ENCODE measurements around the gene GPRC5B.

Gene GPRC5B

DNA sequence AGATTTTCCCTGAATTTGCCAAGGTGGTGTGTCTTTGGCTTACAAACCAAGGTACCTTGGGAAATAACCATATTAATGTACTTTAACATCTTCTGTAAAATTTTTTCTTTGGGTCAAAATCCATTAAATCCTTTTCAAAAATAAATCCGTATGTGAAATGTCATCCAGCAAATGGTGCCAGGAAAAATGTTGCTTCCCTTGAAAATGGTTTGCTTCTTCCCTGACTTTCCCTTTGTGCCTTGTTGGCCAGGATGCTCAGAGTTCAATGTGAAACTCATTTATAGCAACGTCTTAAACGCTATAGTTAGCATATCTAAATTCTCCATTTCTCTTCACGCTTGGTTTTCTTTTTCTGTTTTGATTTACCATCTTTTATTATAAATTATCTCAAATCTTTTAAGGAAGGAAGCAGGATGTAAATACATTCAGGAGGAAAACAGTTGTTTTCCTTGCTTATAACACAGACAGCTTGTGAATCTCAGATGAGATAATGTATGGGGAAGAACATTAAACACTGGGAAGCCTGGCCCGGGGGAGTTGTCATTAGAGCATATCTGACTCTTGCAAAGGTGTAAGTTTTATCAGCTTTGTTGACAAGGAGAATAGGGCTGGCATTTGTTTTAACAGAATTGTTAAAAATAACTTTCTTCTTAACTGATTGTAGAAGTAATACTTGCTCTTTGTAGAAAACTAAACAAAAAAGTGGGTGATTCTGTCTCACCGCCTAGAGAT, 42.1 kb downstream of the GPRC5B start:
- DNase-seq: no peak

DNA sequence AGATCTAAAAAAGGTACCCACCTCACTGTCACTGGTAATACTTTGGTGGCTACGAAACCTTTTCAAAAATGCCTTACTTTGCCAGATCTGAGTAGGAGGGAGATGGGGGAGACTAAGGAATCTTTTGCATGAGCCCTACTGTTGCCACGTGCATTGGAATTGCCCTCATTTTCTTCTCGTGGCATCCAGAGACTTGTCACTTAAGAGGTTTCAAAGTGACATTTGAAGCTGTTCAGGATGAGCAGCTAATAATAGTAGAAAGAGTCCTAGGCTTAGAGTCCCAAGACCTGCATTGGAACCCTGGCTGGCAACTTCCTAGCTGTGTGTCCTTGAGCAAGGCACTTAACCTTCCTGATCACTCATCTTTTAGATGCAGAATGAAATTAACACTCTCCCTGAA, 43.5 kb downstream of the GPRC5B start:
- DNase-seq: no peak

DNA sequence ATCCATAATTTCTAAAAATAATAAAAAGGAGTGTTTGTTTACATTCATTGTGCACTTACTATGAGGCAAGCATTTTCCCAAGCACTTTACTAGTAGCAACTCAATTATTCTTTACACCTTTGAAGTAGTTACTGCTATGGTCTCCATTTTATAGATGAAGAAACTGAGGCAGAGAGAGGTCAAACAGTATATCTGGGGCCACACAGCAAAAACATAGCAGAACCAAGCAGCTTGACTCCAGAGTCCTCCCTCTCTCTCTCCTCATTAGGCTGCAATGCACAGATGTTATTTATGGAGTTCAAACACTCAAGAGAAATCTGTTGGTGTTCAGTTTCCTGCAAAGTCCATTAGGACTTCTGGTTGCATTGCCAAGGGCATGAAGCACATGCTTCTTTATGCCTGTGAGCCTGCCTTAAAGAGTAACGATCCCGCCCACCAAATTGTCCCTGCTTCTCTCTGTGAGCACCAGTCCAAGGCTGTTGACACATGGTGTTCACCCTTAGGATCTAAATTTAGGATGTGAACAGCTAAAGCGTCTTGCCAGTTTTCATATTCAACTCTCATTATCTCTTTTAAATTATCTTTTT, 44.0 kb downstream of the GPRC5B start:
- no peak for DNase-seq

DNA sequence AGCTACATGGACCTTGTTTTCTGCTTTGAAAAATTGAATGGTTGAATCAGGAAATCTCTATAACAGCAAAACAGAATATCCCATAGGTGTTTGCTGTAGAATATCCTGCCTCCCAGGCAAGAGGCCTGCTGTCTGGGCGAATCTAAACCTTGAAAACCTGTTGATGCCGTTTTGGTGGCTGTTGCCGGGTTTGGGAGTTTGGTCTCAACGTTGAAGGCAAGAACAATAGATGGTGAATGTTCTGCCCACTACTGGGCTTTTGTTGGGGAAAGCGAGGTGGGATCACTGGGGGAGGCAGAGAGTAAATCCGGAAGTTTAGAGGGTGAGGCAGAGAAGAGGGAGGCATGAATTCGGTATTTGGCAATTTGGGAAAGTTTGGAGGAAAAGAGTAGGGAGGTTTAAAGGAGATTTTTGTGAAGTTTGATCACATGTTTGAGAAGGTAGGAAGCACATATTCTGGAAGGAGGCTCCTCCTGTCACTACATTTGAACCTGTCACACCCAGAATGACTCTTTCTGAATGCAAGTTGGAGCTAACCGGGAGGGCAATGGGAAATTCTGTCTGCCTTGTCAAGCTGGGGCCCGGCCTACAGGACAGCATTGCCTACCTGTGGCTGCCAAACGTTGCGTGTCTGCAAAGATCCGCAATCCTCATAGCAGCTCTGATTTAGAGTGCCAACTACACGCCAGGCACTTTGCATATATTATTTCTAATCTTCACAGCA, 46.5 kb downstream of the GPRC5B start:
- DNase-seq: no peak

DNA sequence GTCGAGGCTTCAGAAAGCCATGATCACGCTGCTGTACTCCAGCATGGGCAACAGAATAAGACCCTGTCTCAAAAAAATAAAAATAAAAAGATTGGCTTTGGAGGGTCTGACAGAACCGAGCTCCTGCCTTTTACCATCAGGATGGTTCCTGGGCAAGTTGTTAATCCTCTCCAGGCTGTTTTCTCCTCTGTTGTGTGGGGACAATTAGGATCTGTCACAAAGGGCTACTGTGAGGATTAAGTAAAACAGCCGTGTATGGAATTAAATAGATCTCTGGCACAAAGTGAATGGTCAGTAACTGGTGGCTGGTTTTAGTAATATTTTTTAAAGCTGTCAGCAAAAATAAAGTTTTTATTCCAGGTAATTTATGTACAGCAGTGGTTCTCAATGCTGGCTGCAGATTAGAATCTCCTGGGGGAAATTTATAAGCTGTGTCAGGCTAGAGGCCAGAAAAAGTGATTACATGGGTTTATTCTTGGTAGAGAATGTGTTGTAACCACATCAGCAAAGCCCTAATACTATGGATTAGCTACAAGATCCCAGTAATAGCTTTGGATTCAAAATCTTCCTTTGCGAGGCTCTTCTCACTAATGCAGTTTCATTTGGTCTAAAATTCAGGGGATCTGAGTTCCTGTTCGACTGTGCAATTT, 47.2 kb downstream of the GPRC5B start:
- no peak for DNase-seq

DNA sequence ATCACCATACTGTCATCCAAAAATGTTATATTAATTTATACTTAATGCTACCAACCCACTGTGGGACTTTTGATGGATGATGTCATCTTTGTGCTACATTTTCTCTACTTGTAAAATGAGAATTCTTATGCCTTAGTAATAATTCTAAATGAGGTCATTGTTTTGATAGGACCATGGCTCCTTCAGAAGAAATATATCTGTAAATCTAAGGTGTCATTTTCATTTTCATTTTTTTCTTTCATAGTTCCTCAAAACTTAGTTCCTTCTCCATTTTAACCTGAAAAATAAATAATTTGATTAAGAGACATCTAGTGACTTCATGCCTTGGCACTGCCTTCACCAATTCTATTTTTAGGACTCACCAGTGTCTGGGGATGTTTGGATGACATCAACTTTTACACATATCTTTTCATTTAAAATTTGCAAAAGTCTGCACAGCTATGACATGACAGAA, 48.7 kb downstream of the GPRC5B start:
- no peak for DNase-seq

DNA sequence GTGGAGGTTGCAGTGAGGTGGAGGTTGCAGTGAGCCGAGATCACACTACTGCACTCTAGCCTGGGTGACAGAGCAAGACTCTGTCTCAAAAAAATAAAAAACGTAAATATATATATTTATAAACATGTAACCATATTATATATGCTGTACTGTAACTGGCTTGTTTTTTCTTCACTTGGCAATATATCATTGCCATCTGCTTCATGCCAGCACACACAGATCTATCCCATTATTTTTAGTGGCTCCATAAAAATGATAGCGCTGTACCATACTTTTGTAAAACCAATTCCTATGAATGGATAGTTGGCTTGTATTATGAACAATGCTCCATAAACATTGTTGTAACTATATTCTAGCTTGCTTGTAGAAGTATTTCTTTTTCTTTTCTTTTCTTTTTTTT, 49.5 kb downstream of the GPRC5B start:
- DNase-seq: no peak

DNA sequence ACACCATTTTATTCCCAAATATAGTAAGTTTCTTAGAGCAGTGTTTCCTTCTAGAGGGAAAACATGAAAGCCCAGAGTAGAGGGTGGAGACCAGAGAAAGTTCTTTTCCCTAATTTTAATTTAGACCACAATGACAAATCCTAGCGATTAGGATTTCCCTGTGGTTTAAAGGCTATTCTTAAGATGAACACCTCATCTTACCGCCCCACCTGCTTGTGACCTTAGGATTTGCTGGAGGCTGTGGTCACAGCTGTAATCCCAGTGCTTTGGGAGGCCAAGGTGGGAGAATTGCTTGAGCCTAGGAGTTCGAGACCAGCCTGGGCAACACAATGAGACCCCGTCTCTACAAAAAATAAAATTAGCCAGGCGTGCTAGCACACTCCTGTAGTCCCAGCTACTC, 51.1 kb downstream of the GPRC5B start:
- DNase-seq: no peak

DNA sequence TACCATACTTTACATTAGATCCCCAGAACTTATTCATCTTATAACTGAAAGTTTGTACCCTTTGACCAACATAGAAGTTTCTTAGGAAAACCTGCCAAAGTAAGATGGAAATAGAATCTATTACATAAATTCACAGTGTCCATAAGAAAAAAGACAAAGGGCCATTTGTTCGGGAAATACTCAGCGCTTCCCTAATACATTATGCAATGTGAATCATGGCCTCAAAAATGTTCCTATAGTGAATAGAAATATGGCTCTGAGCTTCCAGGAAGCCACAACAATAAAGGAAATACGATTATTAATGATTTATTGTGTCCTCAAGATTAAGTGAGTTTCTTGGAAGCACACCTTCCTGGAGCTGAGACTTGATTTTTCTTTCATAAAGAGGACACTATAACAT, 51.5 kb downstream of the GPRC5B start:
- DNase-seq: no peak

DNA sequence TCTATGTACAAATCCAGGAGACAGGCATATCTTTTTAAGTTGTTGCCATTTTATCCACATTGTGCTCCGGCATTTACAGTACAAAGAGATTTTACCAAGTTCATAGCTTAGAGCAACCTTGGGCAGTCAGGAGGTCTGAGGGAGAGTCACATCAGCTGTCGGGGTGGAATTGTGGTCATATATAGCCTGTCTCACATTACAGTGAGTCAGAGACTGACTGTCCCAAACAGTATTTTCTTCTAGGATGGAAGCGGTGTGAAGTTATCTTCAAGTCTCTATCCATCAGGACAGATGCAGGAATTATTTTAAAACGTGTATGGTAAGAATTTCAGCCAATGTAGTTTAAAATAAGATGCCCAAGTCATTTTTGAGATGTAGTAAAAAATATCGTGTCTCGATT, 53.0 kb downstream of the GPRC5B start:
- no peak for DNase-seq

DNA sequence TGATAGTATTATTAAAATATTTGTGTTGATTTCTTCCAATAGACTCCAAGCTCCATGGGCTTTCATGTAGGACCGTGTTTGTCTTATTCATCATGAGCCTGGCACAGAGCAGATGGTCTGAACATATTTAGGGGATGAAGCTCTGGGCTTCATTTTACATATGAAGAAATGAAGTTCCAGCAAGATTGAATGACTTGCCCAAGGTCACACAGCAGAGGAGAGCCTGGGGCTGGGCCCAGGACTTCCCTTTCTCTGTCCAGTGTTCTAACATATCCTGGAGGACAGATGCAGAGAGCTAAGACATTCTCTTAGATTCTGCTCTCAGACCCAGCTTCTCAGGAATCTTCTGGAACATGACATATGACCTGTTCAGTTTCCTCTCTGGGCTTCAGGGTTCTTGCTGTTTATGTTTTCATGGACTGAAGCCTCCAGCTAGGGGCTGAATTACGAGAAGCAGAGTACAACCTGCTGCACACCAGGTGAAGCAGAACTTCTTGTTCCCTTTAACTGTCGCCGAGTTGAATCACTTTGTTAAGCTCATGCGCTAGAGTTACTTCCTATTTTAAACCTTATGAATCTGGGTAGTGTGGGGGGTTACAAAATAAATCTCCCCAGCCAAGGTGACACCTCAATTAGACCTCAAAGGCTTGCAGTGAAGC, 53.6 kb downstream of the GPRC5B start:
- no peak for DNase-seq

DNA sequence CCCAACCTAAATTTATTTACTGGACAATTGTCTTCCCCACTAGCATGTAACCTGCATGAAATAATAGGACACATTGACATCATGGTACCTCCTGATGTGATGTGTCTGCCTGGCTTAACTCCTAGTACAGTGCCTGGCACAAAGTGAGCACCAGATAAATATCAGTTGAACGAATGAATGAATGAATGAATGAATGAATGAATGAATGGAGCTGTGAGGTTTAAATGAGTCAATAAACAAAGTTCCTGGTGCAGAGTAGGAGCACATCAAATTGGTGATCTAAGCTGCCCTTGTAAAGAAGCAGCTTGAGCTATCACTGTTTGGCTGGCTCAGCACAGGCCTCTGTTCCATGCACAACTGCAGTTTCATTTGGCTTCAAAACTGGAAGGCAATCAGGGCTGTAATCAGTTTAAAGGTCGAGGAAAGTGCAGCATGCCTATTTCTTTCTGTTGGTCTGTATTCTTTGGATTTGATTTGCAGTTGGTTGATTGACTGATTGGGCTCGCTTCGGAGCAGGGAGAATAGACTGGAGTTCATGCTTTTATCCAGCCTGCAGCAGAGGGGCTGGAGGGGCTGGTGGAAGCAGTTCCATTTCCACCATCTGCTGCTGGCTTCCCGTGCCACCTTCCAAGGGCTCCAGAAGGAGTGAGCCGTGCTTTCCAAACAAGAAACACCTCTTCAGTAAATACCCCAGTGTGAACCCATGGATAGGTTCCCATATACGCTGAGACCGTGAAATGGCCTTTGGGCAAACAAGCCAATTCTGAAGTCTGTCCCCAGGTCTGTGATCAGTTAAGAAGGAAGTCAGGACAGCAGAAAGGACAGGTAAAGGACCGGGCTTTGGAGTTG, 54.6 kb downstream of the GPRC5B start:
- DNase-seq: no peak

DNA sequence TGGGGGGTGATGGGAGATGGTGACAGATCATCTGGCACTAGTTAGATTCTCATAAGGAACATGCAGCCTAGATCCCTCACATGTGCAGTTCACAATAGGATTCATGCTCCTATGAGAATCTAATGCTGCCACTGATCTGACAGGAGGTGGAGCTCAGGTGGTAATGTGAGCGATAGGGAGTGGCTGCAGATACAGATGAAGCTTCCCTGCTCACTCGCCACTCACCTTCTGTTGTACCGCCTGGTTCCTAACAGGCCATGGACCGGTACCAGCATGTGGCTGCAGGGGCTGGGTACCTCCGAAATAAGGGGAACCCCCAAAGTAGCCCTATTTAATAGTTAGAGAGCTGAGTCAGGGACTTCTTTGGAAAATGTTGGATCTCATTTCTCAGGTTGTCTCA, 60.4 kb downstream of the GPRC5B start:
- DNase-seq: no peak

DNA sequence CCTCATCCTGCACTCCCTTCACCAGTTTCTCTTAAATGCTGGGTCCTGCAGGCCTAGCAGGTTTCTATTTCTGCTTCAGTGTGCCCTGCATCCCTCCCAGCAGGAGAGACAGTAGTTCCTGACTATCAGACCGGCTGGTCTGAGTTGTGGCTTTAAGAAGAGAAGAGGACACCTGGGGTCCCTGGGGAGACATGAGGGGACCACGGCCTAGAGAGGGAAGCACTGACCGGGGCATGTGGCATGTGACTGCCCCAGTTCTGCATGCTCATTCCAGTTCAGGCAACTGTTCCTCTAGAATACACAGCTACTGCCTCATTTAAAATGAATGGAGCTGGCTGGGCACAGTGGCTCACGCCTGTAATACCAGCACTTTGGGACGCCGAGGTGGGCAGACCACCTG, 61.3 kb downstream of the GPRC5B start:
- no peak for DNase-seq

DNA sequence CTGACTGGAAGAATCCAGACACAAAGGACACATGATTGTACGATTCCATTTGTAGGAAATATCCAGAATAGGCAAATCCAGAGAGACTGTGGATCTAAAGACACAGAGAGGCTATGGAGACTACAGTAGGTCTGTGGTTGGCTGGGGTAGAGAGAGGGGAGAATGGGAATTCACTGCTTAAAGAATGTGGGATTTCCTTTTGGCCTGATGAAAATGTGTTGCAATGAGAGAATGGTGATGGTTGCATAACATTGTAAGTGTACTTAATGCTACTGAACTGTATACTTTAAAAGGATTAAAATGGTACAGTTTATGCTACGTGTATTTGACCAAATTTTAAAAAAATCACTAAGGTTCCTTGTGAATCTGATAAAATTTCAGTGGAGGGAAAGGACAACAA, 62.1 kb downstream of the GPRC5B start:
- no peak for DNase-seq

DNA sequence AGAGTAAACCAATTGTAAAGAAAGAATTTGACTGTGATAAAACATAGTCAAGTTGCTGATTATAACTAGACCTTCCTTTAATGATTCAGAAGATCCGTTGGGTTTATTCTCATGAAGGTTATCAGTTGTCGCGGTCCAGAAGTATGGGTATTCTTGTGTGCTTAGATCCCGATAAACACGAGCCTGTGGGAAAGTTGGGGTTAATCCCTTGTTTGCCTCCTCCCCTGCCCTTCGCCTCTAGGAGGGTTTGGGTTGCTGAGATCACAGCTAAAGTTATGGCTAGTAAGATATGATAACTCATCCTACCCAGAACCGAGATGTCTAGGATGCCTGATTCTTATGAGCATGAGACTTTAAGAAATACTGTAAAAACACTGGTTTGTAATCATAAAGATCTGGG, 66.8 kb downstream of the GPRC5B start:
- no peak for DNase-seq

DNA sequence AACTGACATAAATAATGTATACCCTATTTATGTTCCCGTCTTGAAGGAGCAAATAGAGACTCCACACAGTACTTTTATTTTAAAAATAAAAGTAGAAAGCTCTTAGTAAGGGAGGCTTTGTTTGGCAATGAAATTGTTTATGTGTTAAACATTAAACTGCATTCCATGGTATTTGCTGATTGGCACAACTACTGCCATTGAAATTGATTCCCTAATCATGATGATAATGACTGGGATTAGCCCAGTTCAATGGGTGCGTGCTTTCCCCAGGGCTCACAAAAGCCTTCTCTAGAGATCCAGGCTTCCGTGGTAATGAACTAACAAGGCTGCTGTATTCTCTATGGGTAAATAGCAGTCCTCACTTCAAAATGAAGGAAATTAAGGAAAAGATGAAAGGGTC, 67.5 kb downstream of the GPRC5B start:
- no peak for DNase-seq

DNA sequence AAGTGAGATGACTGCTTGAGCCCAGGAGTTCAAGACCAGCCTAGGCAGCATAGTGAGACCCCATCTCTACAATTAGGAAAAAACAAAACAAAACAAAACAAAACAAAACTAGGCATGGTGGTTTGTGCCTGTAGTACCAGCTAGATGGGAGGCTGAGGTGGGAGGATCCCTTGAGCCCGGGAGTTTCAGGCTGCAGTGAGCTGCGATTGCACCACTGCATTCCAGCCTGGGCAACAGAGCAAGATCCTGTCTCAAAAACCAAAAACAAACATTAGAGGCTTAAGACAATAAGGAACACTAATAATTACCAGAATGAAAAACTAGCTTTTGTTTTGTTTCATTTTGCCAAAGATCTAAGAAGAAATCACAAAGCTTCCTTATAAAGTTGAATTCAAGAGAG, 69.2 kb downstream of the GPRC5B start:
- DNase-seq: no peak

DNA sequence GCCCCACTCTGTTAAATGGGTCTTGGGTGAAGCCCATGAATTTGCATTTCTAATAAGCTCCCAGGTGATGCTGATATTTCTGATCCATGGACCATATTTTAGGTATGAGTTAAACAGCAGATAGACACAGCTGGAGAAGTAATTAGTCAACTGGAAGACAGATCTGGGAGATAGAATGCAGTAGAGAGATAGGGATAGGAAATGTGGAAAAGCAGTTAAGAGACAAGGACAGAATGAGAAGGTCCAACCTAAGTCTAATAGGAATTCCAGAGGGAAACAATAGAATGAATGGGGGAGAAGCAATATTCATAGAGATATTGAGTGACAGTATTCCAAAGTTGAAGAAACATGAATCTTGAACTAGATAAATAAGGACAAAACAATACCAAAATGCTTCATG, 71.7 kb downstream of the GPRC5B start:
- no peak for DNase-seq

DNA sequence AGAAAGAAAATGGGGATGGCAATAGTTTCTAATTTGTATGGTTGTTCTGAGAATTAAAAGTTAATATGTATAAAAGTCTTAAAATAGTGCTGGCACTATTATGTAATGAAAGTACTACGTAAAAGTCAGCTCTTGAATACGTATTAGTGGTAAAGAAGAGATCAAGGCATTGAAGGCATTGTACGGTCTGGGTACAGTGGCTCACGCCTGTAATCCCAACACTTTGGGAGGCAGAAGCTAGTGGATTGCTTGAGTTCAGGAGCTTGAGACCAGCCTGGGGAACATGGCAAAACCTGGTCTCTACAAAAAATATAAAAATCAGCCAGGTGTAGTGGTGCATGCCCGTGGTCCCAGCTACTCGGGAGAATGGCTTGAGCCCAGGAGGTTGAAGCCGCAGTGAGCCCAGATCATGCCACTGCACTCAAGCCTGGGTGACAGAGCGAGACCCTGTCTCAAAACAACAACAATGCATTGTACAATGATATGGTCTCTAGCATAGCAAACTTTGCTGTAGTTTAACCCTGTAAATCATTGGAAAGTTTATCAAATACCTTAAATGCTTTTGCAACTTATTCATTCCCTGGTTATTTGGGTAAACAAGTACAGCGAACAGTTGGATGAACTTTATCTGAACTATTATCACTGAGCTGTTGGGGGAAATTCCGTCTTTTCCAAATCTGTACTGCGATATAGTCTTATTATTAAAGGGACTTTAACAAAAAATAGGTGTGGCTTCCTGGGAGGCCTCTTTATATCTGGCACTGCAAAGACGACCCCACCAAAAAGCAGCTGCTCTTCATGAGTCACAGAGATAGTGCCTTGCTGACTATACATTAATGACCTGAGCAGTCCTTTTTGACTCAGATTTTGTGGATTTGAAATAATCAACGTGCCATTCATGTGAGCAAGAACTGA, 73.6 kb downstream of the GPRC5B start:
- DNase-seq: no peak

DNA sequence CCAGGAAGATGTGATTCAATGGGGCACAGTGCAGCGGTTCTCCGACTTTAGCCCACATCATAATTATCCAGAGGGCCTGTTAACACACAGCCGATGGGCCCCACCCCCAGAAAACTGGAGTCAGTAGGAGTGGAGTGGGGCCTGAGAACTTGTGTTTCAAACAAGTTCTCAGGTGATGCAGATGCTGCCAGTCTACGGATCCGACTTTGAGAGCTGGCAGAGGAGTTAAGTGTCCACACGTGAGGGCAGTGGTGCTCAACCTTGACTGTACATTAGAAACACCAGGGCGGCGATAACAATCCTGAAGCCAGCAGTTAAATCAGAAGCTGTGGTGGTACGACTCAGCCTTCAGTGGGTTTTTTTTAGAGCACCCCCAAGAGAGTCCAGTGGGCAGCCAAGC, 75.0 kb downstream of the GPRC5B start:
- DNase-seq: no peak

Measured in NCI-H146 (cell line).